ENCODE data around the gene C8G.

Gene C8G

DNA sequence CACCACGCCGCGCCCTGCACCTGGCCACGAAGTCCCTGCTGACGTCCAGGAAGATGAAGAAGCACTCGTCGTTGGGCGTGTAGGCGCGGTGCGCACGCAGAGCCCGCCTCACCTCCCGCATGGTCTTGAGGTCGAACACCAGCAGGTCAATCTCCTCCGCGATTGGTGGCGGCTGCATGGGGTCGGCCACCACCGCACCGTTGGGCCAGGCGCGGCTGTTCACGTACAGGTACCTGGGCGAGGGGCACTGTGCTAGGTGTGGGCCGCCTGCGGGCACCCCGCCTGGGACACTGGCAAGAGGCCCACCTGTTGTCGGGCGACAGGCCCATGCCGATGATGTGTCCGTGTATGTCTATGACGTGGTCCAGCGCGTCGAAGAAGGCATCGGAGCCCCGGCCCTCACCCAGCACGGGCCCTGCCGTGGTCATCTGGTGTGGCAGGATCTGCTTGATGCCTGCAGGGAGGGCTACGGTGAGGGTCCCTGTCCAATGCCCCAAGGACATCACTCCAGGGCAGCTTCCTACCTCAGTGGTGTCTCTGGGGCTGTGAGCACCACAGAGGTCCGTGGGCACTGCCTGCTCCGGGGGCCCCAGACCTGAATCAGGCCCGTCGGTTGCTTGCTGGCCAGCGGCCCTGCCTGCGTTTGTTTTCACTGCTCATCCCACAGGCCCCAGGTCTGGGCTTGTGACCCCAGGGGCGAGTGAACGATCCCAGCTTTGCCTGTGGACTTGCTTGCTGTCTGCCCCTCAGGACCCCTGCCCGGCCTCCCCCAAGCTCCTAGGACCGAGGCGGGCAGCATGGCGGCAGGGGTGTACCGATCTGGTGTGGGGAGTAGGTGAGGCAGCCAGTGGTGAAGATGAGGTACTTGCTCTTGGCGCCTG lies 3.6 kb upstream of the C8G start:
- no peak for DNase-seq (ENCODE audit: low spot score)

DNA sequence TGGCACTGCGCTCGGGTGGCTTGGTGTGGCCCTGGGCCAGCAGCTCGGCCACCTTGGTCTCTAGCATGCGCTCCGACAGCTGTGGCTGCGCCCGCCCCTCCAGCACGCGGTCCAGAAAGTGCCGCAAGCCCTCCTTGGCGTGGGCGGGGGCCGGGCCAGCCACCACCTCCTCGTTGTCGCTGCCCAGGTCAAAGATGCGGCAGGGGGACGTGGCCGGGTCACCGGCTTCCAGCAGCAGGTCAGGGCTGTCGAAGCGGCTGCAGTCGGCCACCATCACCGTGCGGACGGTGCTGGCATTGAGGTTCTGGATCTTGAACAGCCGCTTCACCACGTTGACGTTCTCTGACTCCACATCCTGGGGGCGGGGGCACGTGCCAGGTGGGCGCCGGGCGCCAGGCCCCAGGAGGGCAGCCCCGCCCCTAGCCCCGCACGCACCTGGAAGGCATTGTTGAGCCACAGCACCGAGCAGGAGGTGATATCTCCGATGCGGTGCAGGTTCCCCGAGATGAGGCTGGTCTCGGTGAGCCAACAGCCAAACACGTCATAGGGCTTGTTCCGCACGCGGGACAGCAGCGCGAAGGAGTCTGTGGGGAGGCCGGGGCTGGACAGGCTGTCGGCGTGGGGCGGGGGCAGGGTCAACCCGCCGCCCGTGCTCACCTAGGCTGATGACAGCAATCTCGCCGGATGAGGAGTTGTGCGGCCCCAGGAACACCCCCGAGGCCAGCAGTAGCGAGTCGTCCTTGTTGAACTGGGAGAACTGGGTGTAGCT lies 2.7 kb upstream of the C8G start:
- DNase-seq (ENCODE audit: low spot score) = no peak

DNA sequence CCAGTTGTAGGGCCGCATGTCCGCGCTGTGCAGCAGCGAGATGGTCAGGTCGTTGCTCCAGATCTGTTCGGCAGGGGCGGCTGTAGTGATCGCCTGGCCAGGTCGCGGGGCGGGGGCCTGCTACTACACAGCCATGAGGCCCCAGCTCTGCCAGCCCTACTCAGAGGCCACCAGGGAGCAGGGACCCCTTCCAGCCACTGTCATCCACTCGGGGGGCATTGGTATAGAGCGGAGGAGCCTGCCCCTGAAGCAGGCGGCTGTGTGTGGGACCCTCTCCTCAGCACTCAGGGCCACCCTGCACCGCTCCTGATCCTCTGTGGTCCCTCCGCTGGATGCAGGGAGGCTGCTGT lies 2.2 kb upstream of the C8G start:
- no peak for DNase-seq (ENCODE audit: low spot score)

DNA sequence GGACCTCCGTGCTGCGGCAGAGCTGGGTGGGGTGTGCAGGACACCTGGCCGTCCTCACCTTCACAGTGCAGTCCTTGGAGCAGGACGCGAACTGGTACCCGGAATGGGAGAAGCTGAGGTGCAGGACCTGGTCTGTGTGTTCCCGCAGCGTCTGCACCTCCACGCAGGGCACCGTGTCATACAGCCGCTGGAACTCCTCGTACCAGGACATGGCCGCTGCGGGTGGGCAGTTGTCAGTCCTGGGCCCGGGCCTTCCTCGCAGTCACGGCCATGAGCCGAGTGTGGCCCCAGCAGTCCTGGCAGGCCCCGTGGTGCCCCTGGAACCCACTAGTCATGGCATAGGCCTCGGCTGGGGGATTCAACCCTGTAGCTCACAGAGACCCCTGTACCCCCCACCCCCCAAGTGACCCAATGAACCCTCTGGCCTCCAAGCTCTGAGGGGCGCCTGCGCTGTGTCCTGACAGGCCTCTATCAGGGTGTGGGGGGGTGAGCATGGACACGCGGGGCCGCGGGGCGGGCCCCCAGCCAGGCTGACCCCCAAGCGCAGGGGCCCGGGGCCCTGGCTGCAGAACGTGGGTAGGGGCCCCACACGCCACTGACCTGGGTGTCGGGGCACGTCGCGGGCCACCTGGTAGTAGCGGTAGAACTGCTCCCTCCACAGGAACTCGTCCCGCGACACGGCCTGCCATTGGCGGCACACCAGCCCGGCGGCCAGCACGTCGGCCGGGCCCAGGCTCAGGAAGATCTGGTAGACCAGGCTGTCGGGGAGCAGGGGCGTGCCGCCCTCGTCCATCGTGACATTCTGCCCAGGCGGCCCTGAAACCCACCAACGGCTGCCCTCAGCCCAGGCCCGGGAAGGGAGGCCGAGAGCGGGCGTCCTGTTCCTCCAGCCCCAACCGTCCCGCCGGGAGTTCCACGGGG lies 1.5 kb upstream of the C8G start:
- no peak for DNase-seq (ENCODE audit: low spot score)

DNA sequence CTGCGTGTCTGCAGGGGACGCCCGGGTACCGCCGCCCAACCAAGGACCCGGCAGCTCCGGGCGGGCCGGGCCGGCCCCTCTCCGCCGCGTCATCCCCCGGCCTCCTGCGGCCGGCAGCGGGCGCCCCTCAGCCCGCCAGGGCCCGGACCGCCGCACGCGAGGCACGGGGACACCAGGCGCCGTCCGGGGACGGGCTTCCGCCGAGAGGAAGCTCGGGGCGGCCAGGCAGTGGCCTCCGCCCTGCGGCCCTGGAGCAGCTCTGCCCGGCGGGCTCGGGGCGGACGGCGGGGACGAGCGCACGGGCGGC lies 878 bp upstream of the C8G start:
- DNase-seq (ENCODE audit: low spot score) = no peak

DNA sequence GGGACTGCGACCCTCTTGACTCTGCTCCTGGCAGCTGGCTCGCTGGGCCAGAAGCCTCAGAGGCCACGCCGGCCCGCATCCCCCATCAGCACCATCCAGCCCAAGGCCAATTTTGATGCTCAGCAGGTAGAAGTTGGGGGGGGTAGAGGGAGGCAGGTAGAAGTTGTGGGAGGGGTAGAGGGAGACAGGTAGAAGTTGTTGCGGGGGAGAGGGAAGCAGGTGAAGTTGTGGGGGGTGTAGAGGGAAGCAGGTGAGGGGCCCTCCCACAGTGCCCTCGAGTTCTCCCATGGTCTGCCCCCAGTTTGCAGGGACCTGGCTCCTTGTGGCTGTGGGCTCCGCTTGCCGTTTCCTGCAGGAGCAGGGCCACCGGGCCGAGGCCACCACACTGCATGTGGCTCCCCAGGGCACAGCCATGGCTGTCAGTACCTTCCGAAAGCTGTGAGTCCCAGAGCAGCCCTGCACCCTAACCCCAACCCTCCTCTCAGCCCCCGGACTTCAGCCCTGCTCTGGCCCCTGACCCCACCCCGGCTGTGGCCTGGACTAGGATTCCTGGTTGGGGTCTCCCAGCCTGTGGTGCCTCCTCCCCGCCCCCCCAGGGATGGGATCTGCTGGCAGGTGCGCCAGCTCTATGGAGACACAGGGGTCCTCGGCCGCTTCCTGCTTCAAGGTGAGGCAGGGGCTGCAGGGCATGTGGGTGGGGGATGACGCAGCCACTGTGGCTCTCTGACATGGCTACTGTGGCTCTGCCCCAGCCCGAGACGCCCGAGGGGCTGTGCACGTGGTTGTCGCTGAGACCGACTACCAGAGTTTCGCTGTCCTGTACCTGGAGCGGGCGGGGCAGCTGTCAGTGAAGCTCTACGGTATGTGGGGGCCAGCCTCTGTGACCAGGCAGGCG lies 537 bp downstream of the C8G start:
- no peak for DNase-seq (ENCODE audit: low spot score)

DNA sequence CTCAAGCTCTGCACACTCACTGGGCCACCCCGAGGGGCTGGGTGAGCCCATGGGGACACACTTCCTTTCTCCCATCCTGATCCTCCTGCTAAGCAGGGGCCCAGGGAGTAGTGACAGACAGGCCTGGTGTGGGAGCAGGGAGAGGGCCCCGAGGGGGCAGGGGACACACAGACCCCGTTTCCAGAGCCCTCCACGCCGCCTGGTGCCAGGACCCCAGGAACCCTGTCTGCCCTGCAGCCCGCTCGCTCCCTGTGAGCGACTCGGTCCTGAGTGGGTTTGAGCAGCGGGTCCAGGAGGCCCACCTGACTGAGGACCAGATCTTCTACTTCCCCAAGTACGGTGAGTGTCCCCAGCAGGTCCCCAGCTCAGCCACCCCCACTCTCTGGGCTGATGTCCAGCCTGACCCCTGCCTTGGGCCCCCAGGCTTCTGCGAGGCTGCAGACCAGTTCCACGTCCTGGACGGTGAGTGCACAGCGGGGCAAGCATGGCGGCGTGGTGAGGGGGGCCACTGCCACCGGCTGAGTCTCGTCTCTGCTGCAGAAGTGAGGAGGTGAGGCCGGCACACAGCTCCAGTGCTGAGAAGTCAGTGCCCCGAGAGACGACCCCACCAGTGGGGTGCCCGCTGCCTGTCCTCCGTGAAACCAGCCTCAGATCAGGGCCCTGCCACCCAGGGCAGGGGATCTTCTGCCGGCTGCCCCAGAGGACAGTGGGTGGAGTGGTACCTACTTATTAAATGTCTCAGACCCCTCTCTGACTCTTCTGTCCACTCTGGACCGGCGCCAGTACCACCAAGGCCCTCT lies 1.4 kb downstream of the C8G start:
- no peak for DNase-seq (ENCODE audit: low spot score)

DNA sequence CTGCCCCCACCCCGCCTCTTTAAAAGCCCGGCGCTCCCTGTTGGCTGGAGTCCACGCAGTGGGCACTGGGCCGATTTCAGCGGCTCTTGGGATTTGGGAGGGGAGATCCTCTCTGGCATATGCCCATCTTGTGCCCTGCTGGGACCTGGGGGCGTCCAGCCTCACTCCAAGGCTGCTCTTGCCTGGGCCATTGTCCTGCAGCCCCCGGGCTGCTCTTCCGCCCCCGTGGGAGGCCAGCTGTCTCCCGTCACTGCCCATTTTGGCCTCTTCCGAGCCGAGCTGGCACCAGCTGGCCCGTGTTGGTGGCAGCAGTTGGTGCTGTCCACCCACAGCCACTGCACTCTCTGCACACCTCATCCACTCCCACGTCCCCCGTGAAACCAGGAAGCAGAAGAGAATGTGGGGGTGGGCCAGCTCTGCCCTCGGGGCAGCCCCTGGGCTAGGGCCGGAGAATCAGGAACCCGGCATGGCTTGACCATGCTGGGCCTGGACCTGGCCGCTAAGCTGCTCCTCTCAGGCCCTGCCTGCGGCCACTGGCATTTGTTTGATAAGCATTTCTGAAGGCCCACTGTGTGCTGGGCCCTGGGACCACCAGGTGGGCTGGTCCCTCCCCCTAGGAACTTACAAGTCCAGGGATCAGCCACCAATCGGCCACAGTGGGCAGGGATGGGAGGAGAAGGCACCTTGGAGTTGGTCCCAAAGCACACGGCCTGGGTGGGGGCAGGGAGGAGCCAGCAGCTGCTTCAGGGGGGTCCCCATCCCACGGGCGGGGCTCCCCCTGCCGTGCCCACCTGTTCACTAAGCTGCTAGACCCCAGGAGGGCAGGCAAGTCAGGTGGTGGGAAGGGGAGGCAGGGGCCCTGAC lies 2.2 kb downstream of the C8G start:
- no peak for DNase-seq (ENCODE audit: low spot score)

DNA sequence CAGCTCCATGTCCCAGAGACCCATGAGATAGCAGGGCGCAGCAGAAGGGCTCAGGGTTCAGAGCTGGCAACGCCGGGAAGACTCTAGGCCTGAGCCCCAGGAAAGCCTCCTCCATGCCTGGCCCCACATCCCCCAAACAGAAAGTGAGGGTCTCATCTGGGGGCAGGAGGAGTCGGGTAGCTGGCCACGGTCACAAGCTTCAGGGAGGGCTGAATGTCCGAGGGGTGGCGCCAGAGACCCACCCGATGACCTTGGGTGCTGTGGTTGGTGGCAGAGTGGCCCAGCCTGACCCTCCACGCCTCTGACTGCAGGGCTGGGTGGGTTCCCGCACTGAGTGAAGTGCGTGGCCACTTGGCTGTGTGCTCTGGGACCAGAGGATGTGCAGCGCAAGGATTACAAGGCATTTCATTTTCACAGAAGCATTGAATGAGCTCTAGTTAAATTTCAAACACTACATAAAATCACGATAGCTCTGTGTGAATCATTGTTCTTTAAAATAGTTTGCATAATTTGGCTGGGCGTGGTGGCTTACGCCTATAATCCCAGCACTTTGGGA lies 3.0 kb downstream of the C8G start:
- peak; percentile 68 for DNase-seq (ENCODE audit: low spot score)

DNA sequence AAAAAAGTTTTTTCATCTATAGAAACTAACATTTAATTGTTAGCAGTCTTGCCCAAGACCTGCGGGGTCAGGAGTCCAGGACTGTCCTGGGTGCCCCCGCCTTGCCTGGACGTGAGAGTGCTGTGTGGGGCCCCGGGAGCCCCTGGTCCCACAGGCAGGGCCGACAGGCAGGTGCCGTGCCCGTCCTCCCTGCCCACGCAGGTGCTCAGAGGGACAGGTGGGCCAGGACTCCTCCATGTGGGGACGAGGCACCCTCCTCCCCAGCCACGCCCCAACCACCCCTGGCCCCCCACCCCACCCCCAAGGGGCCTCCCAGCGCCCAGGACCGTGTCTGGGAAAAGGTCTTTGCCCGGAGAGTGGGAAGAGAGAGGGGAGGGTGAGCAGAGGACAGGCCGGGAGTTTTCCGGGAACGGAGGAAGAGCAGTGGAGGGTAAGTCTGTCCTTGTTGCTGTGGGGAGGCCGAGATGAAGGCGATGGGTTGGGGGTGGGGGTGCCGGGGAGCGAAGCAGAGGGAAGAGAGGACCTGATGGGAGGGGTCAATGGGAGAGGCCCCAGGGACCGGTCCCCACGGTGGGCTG lies 4.3 kb downstream of the C8G start:
- no peak for DNase-seq (ENCODE audit: low spot score)

DNA sequence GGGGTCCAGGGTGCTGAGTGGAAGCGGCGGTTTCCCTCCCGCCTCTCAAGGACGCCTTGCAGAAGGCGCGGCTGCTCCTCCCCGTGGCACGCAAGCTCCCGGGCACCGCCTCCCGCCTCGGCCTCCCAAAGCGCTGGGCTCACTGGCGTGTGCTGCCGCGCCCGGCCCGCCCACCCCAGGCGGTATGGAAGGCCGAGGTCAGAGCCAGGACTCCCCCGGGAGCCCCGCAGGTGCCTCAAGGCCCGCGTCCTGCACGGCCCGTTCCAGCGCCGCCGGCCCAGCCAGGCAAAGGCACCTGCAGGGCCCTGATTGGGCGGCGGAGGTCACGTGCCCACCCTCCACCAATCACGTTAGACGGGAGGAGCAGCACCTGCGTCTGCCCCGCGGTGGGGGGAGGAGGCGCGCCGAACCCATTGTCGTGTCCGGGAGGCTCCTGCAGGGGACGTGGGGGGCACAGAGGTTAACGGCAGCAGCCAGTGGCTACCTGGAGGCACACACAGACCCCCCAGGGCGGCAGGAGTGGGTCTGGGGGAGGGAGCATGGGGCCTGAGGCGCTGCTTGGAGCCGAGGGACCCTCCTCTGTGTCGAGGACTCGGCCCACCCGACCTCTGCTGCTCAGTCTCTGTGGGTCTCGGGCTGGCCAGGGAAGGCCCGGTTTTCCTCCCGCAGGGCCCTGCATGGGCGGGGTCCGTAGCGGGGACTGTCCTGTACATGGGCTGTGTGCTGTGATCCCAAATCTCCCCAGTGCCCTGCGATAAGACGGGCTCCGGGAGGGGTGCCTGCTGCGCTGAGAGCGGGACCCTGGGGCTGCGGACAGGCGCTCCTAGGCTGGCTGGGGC lies 5.0 kb downstream of the C8G start:
- DNase-seq (ENCODE audit: low spot score) = peak; percentile 95

DNA sequence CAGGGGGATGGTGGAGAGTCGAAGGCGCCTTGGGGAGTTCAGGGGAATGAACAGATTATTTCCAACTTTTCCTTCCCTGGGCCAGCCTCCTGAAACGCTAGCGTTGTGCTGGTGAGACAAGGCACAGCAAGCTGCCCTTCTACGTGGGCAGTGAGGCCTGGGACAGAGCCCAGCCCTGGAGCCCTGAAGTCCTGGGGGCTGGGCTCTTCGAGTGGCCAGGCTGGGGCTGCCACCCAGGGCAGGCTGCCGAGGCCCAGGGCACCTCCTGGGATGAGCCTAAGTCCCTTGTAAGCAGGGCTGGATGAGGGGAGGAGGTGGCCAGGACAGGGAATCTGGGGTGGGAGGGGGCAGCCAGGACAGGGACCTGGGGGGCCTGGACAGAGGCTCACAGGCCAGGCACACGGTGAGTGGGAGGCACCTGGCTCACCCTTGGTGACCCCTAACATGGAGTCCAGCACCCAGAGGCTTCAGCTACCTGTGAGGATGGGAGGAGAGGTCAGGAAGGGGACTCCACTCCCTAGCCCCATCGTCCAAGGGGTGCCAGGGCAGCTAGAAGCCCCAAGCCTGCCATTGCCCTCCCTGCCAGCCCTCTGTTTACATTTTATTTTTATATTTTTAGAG lies 5.7 kb downstream of the C8G start:
- no peak for DNase-seq (ENCODE audit: low spot score)

DNA sequence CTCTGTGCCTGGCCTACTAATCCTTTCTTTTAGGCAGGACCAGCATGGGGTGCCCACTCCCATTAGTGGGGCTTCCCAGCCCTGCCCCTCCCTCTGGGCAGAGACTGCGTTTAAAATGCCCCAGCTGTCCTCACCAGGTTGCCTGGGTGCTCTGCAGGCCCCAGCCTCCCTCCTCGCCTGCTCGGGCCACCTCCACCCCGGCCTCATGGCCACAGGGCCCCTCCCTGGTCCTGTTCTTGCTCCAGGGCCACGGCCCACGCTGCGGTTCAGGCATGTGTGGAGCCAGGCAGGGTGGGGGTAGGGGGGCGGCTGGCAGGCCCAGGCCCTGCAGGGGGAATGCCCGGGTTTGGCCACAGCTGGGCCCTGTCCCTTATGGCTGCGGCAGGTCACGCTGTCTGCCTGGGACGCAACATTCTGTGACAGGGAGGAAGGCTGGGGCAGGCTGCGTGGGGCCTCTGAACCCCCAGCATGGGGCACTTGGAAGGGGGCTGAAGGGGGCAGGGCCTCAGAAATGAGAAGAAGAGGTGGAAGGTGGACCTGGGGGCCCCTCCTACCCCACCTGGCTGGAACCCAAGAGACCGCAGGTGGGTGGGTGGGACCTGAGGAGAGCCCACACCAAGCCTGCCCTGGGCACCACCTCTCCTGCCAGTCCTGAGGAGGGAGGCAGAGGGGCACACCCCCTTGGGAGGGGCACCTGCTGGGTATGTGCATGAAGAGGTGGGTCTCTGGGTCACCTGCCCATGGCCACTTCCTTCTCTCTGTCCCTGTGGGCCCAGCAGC lies 6.7 kb downstream of the C8G start, which contains the start of gene LCN12:
LCN12 (plus strand) TSS at position 733 of the 780 bp plus-strand sequence. CDS start 55 bp downstream, outside the sequence.
- no peak for DNase-seq (ENCODE audit: low spot score)

DNA sequence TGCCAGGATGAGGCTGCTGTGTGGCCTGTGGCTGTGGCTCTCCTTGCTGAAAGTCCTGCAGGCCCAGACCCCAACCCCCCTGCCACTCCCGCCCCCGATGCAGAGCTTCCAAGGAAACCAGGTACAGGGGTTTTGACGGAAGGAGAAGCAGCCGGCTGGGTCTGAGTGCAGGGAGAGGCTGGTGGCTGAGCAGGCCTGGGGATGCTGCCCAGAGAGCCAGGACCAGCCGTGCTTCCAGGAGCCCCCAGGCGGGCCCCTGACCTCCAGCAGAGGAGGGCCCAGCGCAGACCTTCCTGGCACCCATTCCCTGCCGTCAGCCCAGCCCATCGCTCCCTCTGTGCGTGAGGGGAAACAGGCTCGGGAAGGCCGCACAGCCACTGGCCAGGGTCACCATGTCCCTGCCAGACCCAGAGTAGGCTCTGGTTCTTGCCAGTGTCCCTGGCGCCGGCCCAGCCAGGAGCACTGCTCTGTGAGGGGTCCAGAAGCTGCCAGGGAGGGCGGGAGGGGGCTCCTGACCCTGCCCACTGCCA lies 7.3 kb downstream of the C8G start:
- no peak for DNase-seq (ENCODE audit: low spot score)

DNA sequence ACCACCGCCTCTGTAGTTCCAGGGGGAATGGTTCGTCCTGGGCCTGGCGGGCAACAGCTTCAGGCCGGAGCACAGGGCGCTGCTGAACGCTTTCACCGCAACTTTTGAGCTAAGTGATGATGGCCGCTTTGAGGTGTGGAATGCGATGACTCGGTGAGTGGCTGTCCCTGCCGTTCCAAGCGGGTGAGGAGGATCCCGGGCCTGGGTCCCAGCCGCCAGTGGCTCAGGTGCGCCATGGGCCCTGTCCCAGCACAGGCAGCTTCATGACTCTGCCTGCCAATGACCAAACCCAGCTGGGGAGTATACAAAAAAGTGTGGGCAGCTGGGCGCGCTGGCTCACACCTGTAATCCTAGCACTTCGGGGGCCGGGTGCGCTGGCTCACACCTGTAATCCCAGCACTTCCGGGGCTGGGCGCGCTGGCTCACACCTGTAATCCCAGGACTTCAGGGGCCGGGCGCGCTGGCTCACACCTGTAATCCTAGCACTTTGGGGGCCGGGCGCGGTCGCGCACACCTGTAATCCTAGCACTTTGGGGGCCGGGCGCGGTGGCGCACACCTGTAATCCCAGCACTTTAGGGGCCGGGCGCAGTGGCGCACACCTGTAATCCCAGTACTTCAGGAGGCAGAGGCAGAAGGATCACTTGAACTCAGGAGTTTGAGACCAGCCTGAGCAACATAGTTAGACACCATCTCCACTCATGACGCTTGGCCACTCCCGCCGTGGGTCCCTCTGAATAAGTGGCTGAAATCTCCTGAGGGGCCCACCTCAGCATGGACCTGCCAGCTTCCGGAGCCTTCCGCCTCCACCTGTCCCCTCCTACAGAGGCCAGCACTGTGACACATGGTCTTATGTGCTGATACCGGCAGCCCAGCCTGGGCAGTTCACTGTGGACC lies 8.1 kb downstream of the C8G start:
- DNase-seq (ENCODE audit: low spot score) = no peak
